NCI-H187 treated with DMSO at 0.1 percent for 48 hours (cell line): ENCODE data around the gene SULF2.

Experiments
- DNase-seq: peaks from one replicate; lab custom pipeline; 2025; lab: John Stamatoyannopoulos, UW

SULF2 gene

DNA sequence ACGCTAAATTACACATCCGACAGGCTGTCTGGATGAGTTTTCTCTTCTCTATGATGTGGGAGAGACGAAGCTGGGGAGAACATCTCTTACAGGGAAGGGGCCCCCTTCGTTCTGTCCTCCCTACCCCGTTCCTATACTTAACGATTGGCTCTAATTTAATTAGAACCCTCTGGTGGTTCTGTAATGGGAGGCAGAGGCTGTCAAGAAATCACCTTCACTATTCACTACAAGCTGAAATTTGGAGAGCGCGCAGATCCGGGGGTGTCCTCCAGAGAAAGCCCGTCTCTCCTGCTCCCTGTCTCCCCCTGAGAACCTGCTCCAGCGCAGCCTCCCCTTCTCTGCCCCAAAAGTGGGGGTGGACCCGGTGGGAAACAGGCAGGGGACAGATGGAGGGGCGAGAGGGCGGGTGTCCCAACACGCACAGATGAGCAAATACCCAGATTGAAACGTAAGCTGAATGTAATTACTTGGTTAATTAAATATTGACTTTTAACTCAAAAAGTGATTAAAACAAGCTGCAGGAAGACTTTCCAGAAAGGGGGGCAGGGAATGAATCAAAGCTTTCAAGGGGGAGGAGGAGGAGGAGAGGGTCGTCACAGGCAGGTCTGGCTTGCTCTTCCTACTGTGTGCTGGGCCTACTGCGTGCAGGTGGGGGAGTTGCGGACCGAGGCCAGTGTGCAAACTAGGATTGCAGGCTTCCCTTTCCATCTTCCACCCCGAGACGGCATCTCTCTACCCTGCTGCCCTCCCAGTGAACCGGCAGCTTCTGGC, 1.3 kb downstream of the SULF2 start:
- no peak for DNase-seq

DNA sequence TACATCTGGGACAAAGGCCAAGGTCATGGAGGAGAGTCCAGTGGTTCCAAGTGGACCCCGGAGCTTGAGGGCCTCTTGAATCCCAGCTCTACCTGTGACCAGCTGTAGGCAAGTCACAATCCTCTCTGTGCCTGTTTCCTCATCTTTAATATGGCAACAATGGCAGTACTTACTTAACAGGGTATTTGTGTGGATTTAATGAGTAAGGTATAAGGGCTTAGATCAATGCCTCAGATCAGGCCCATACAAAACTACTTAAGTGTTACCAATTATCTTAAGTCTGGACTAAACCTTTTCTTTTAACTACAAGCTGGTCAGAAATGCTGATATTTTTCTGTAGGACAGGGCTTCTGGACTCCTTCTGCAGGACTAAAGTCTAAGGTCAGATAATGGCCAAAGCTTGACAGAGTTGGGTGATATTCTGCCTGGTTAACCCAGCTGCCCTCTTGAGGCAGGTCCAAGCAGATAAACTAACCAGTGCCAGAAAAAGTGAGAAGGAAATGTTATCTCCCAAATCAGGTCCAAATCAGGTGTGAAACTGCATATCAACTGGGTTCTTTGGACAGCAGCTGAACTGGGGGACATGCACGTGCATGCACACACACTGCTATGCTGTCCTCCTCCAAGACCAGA, 2.2 kb downstream of the SULF2 start:
- no peak for DNase-seq

DNA sequence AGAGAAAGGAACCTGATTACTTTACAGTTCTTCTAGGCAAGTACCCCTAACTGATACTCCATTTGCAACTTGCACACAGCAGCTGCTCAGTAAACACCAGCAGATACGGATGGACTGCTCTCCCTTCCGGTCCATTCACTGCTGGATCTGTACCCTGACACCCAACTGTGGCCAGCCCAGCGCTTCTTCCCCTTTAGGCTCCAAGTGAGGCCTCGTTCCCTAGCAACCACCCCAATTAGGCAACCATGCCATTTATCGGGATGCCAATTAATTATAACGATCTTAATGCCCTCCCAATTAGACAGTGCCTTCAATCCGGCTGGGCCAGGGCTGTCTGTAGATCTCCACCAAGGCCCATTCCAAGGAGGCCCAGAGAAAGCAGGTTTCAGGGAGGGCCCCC, 3.2 kb downstream of the SULF2 start:
- no peak for DNase-seq

DNA sequence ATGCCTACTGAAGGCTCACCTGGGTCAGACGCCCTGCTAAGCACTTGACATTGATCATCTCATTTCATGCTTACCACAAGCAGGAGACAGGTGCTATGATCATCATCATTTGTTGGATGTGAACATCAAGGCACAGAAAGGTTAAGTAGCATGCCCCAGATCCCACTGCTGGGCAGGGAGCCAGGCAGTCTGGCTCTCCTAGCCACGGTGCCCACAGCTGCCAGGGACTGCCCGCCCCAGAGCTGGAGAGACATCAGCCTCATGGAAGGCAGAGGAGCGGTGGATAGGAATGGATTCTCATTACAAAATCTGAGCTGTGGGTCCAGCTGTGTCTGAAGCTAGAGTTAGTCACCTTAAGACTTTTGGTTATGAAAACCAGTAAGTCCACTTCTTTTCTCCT, 3.6 kb downstream of the SULF2 start:
- DNase-seq = no peak

DNA sequence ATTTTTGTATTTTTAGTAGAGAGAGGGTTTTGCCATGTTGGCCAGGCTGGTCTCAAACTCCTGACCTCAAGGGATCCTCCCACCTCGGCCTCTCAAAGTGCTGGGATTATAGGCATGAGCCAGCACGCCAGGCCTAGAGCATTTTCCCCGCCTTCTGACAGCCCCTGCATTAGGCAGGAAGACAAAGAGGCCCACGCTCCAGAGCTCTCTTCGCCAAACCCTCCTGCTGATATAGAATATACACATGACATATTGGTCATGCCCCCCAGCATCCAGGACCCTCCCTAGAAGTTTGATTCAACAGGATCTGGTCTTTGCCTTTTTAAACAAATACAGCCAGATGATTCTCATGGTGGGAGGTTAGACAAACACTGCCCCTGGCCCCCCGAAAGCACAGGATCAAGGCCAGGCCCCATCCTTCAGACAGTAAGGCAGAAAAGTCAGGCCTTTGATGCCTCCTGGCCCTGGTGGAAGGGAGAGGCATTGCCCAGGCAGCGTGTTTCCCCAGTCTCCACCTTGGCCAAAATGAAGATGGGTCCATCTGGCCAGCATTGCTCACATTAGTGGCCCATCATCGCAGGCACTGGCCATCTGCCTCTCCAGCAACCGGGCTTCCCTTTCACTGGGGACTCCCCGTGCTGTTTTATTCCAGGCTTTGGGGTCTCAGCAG, 4.4 kb downstream of the SULF2 start:
- no peak for DNase-seq

DNA sequence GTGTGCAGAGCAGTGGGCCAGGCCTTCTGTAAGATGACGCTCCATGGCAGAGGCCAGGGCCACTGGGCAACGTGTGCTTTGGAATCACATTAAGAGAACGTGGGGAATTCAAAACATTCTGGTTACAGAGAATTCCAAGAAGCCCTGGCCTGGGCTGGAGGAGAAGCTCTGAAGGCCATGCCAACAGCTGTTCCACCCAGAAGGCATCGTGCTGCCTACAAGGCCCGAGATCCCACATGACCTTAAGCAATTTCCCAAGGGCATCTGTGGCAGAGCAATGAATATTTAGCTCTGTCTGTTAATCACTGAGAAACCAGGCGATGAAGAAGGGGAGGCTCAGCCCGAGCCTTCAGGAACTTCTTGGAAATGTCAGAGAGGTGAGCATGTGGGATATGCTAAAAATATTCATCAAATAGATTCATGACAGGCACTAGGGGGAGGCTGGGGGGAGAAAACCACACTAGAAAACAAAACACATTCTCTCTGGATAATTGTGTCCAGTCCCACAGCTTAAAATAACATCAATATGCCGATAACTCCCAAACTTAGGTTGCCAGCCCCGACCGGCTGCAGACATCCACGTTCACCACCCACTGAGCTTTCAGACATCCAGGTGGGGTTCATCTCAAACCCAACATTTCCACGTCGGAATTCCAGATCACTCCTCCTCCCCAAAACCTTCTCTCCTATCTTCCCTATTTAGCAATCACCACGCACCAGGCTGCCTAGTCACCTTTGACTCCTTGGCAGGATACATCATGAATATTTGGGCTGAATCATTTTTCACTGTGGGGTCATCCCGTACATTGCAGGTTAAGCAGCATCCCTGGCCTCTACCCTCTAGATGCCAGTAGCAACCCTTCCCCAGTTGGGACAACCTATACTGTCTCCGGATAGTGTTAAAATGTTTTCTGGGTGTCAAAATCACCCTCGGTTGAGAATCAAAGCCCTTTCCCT, 6.6 kb downstream of the SULF2 start:
- DNase-seq = no peak

DNA sequence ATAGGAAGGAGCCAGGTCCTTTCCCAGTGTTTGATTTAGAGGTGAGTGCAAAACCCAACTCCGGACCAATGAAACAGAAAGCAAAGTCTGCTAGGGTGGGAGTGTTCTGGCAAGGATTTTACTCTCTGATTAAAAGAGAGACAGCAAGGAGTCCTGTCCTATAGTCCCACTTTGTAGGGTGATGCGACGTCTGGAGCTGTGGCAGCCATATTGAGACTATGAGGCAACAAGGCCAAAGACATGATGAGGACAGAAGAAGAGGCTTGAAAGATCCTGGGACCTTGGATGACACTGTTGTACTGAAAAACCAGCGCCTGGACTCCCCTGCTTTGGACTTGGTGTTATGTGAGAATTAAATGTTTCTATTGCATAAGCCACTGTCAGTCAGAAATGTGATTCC, 8.1 kb downstream of the SULF2 start:
- no peak for DNase-seq

DNA sequence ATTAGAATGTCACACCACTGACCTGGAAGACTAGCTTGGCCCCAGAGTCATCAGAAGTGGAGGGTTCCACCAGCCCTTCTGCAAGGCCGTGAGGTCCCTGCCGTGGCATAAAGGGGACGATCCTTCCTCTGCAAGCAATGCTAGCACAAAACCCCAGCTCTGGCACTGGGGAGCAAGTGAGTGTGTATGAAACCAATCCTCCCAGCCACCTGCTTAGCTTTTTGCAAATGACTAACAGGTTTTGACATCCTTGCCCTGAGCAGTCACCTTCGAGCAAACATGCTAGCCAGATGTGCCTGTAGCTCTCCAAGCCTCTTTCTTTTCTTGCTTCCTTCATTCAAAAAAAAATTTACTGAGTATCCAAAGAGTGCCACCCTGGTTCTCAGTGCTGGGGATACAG, 8.6 kb downstream of the SULF2 start:
- no peak for DNase-seq

DNA sequence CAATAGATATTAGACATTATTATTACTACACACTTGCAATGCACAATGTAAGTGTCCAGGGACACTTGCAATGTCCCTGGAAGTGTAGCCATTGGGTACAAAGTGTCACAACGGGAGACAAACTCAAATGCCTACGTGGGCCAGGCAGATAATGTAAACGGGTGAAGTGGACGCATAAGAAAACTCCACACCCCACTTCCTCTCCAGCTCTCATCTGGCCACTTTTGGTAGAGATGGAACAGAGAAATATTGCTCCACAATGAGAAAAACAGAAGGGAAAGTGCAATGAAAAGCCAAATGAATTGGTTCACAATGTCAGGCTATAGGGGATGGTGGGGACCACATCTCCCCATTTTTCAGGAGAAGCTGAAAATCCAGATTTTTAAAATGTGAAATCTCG, 9.4 kb downstream of the SULF2 start:
- no peak for DNase-seq

DNA sequence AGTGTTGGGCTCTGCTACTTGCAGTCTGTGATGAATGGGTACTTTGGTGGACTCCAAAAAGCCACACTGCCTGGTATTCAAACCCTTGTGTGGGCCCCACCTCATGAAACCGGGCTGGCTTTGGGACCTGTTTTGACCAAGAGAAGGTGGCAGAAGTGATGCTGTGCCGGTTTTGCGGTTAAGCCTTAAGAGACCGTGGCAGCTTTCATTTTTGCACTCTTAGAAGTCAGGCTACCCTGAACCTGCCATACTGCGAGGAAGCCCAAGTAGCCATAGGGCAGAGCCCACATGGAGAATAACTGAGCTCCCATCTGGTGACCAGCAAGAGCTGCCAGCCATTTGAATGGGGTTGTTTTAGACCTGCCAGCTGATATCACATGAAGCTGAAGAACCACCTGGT, 10.2 kb downstream of the SULF2 start:
- no peak for DNase-seq

DNA sequence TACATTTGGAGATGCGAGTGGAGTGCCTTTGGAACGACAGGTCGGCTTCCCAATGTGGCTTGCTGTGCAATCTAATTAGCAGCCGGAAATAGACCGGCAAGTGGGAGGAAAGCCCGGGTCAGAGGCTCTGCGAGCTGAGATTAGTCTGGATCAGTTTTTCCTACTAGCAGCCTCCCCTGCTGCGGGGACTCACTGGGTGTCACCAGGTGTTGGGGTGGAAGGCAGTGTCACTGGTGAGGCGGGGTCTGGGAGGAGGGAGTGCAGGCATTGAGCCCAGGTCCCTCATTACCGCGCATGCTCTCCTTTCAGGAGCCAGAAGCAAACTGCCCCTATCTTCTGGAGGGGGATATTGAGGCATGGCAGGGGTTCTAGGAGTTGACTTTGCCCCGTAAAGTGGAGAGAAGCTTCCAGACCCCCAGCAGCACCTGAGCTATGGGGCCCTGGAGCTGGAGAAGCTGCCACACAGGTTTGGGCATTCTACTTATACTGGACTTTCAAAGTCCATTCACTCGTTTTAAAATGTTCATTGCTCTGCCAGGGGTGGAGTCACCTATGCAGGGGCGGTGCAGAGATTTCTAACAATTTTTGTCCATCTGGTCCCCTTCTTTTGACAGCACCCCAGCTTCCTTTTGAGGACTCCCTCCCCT, 11.0 kb downstream of the SULF2 start:
- no peak for DNase-seq

DNA sequence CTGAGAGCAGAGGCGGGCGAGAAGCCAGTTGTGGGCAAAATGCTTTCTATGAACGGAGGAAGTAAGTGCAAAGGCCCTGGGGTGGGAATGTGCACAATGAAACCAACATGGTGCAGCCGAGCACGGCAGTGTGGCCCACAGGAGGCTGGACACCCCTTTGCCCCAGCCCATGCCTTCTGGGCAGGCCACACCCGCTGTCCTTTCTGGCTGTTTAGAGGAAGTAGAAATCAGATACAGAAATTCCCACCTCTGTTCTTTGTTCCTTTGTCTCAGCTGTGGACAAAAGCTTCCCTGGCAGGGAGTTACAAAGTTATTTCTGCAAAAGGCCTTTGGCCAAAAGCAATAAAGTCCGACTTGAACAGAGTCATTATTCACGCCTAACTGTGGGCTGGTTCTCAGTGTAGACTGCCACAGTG, 11.9 kb downstream of the SULF2 start:
- no peak for DNase-seq

DNA sequence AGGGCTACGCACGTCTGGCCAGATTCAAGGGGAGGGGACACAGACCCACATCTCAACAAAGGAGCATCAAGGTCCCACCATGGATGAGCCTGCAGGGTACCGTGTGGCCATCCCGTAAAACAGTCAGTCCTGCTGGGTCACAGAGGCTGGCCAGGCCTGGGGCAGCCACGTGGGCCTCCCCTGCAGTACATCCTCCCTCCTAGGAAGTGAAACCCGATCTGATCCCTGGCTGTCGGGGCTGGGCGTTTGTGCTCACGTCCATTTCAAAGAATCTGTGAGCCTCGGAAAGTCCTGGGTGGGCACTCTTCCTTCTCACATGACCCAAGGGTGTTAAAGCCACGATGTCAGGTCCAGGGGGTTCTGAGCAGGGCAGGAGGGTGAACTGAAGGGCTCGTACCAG, 14.3 kb downstream of the SULF2 start:
- DNase-seq = no peak

DNA sequence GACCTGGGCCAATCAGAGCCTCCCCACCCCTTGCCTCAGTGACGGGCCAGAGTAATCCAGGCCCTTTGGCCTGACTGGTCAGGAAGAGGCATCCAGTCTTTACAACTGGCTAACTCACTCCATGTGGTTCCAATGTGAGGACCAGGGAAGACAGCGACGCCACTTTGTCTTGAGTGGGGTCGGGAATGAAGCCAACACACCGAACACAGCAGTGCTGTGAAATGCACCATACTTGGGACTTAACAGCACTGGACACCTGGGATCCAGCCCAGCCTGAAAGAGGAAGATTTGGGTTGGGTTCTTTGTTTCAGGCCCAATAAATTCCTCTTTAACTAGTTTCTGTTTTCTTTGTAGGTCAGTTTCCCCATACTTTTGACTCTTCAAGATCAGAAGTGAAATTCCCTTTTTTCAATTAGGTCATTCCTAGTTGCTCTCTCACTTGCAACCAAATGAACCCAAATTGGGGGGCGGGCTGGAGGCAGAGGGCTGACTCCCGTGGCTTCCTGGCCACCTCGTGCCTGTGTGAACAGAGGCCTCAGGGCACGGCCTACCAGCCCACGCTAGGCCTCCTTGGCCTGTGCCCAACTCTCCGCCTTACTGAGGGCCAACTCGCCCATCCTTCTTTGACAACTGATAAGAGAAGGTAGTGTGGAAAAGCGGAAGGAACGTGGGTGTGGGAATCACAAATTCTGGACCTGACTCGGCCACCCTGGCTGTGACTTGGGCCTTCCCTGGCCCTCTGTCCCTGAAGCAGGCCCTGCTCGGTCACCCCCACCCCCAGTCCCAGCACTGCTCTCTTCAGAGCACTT, 17.1 kb downstream of the SULF2 start:
- no peak for DNase-seq

DNA sequence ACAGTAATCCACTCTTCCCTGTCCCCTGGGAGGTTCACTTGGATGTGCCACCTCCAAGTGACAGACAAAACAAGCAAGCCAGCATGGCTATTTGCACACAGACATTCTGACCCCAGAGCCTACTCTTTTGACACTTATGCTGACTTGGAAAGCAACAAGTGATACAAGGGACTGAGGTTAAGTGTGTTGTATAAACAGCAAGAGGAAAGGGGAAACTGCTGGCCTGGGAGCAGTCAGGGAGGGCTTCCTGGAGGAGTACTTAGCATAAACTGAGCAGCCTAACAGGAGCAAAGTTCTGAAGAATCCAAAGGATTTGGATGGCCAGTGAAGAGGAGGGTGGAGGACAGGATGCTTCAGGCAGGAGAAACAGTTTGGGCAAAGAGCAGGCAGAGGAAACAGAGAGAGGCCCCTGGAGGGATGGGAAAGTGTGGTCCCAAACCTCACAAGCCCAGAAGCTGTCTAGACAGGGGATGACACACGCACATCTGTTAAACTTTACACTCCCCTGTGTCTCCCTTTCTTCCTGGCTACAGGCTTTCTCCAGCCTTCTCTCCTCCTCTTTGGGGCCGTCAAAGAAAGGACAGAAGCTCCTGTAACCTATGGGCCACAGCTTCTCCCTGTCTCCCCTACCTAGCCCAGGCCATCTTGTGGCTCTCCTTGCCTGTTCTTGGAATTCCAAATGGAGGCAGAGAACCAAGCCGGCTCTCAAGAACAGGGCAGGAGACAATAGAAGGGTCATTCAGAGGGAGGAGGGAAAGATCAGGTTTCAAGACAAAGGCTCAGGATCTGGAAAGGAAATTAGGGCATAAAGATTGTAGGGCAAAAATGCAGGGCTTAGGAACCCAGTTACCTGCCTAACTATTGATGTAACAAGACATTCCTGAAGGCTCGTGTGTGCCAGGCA, 19.3 kb downstream of the SULF2 start:
- no peak for DNase-seq

DNA sequence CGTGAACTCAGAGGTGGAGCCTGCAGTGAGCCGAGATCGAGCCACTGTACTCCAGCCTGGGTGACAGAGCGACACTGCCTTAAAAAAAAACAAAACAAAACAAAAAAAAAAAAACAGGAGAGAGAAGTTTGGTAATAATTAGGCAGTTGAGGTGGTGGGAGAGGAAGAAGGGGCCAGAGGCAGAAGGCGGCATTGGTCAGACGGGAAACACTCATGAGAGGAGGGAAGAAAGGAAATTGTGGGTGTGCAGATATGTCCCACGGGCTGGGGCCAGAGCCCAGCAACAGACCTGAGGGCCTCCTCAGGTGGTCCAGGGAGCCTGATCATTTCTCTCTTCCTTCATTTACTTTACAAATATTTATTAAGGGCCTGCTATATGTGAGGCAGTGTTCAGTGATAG, 20.0 kb downstream of the SULF2 start:
- DNase-seq = no peak

DNA sequence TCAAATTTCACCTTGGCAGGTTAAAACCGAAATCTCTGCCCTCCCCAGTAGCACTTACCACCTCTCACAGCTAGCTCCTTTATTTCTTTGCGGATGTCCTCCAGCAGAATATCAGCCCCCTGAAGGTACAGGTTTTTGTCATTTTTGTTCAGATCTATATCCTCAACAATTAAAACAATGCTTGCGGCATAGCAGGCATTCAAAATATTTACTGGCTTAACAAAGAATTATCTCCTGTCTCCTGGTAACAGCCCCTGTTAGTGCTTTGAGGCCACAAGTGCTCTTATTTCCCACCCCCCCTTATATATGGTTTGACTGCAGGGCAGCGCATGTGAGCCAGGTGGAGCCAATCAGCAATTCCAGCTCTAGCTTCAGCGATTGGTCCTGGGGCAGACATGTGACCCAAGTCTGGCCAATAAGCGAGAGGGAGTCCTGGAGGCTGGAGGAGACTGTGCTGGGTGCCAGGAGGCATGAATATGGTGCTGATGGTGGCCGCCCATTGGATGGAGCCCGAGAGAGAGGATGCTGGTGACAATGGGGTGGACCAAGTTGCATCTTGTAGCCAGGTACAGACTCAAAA, 21.0 kb downstream of the SULF2 start:
- no peak for DNase-seq

DNA sequence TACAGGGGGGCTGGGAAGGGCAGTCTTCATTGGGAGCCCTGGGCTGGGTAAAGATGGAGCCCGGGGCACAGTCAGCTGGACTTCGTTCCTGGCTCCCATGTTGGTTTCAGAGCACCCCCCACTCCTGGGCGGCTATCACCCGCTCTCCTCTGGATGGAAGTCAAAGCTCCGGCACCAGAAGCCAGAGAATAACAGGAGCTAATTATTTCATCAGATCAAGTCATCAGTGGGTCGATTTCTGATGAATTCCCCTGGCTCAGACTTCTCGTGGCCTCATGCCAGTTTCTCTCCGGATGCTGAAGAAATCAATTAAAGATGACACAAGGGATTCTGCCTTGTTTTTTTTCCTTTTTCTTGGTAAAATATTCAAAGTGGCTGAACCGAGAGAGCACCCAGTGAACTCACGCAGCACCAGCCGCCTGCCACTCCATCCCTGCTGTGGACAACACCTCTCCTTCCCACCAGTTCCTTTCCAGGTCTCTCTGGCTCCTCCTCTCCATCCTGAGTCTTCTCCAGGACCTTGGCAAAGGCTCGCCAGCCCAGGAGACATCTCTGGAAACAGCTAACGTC, 22.5 kb downstream of the SULF2 start:
- DNase-seq = no peak

DNA sequence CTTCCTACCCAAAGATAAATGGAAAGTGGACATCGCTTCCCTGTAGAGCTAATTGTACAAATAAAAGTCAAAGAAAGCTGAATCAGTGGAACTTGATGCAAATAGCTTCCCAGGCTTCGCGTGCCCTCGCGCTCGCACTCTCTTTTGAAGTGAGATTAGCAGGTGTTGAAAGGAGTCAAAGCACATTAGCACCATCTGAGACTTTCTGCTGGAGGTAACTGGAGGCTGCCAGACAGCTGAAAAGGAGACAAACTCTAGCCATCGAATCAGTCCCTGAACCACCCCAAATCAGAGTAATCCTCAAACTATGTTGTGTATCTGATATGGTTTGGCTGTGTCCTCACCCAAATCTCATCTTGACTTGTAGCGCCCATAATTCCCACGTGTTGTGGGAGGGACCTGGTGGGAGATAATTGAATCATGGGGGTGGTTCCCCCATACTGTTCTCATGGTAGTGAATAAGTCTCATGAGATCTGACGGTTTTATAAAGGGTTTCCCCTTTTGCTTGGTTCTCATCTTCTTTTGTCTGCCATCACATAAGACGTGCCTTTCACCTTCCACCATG, 23.7 kb downstream of the SULF2 start:
- DNase-seq = no peak
